CMK (cell line): ENCODE data around the gene COL4A4.
"Not testable (repeated sequence)": the region's sequence is repeated elsewhere in the genome, so short reads cannot be mapped to it uniquely, and the experiment has no call there.

Source experiments
- DNase-seq: peaks from one replicate; pipeline ENCODE4 v3.0.0-alpha.2; 2010; ENCODE audit warnings: low read depth

COL4A4 gene

GRCh38 chr2:227163998-227164762, at the start of gene COL4A4, which contains the start of gene COL4A3:
COL4A4 (minus strand) TSS chr2:227164205; CDS start chr2:227147483, 16,722 bp downstream.
COL4A3 (plus strand) TSS chr2:227164624; CDS start chr2:227164727, 103 bp downstream.
- DNase-seq, result no peak

GRCh38 chr2:227207573-227207972, 43.6 kb upstream of the COL4A4 start:
- no peak for DNase-seq

- no peak for DNase-seq
Measured at GRCh38 chr2:227206406-227206805, 42.4 kb upstream of the COL4A4 start.

GRCh38 chr2:227205701-227206100, 41.7 kb upstream of the COL4A4 start:
- DNase-seq, result no peak

GRCh38 chr2:227204452-227204851, 40.4 kb upstream of the COL4A4 start:
- no peak for DNase-seq

- DNase-seq, result no peak
Measured at GRCh38 chr2:227201771-227202170, 37.8 kb upstream of the COL4A4 start.

GRCh38 chr2:227198866-227199265, 34.9 kb upstream of the COL4A4 start:
- no peak for DNase-seq

- DNase-seq, result no peak
Measured at GRCh38 chr2:227194219-227194618, 30.2 kb upstream of the COL4A4 start.

- no peak for DNase-seq
Measured at GRCh38 chr2:227192491-227192890, 28.5 kb upstream of the COL4A4 start.

GRCh38 chr2:227191367-227191766, 27.4 kb upstream of the COL4A4 start:
- DNase-seq, result no peak

- DNase-seq, result no peak
Measured at GRCh38 chr2:227188292-227188691, 24.3 kb upstream of the COL4A4 start.

- no peak for DNase-seq
Measured at GRCh38 chr2:227186751-227187150, 22.7 kb upstream of the COL4A4 start.

GRCh38 chr2:227185615-227186232, 21.7 kb upstream of the COL4A4 start:
- no peak for DNase-seq

- no peak for DNase-seq
Measured at GRCh38 chr2:227183657-227184367, 19.8 kb upstream of the COL4A4 start.

GRCh38 chr2:227182765-227183164, 18.8 kb upstream of the COL4A4 start:
- no peak for DNase-seq

- no peak for DNase-seq
Measured at GRCh38 chr2:227180770-227181169, 16.8 kb upstream of the COL4A4 start.

GRCh38 chr2:227179988-227180685, 16.1 kb upstream of the COL4A4 start:
- DNase-seq, result no peak

- no peak for DNase-seq
Measured at GRCh38 chr2:227177592-227178336, 13.8 kb upstream of the COL4A4 start.

- not testable (repeated sequence) for DNase-seq
Measured at GRCh38 chr2:227171779-227172178, 7.8 kb upstream of the COL4A4 start.

- DNase-seq, result no peak
Measured at GRCh38 chr2:227164763-227165291, 822 bp upstream of the COL4A4 start.

GRCh38 chr2:227163485-227163997, 464 bp downstream of the COL4A4 start:
- DNase-seq, result no peak
